RWPE1 (cell line): ENCODE data around the gene MAP4.
"Not testable (repeated sequence)": the region's sequence is repeated elsewhere in the genome, so short reads cannot be mapped to it uniquely, and the experiment has no call there.

Experiments
- CTCF ChIA-PET: fragments of 350-600 bp; sonication (Branson Sonifier 250); formaldehyde crosslinking; extraction: SDS; loops from one replicate; lab custom pipeline; 2021; lab: Yijun Ruan, JAX
- POLR2A ChIA-PET: fragments of 400-600 bp; formaldehyde crosslinking; extraction: SDS; loops from one replicate; lab custom pipeline; 2020; ENCODE audit warnings: antibody characterized with exemption; ENCODE audit not compliant: low non-redundant PET; lab: Yijun Ruan, JAX
- DNase-seq: peaks from one replicate; pipeline ENCODE4 v3.0.0; 2012; ENCODE audit warnings: low spot score
- H3K27ac ChIP-seq: fragments of 450-650 bp; 2 replicates; pipeline ENCODE4 v1.5.1; 2017
- TF ChIP-seq, protein P1 (sequence below): fragments of 450-650 bp; conservative IDR thresholded peaks from 2 replicates; pipeline ENCODE4 v1.5.1; 2017; ENCODE audit warnings: low read depth, mild to moderate bottlenecking

MAP4 gene

DNA sequence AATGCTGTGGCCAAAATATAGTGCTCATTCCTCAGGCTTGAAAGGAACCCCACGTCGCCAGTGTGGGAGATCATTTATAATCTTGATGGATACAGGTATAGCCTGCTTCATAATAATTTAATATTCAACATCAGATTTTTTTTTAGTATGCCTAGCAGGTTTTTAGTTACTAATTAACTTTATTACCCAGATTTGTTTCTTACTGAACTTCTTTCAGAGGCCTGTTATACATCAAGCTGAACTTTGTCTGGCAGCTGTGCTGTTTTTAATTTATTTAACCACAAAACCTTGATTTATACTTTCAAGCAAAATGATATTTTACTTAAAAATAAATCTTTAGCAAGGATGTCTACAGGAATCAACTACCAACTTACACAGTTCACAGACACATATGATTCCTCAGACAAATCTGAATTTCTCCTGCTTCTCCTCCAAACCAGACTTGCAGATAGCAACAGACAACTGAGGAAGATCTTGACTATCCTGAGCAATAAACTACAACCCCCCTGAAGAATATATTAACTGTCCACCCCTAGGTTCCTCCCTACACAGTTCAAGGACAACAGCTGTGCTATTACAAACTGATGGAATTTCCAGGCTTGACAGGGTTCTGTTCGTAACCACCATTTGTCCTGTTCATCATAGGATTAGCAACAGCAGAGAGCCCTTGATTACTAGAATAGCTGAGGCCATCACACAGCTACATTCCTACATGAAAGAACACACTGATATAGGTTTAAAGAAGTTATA, 610 bp downstream of the MAP4 start:
- TF ChIP-seq, protein P1, sequence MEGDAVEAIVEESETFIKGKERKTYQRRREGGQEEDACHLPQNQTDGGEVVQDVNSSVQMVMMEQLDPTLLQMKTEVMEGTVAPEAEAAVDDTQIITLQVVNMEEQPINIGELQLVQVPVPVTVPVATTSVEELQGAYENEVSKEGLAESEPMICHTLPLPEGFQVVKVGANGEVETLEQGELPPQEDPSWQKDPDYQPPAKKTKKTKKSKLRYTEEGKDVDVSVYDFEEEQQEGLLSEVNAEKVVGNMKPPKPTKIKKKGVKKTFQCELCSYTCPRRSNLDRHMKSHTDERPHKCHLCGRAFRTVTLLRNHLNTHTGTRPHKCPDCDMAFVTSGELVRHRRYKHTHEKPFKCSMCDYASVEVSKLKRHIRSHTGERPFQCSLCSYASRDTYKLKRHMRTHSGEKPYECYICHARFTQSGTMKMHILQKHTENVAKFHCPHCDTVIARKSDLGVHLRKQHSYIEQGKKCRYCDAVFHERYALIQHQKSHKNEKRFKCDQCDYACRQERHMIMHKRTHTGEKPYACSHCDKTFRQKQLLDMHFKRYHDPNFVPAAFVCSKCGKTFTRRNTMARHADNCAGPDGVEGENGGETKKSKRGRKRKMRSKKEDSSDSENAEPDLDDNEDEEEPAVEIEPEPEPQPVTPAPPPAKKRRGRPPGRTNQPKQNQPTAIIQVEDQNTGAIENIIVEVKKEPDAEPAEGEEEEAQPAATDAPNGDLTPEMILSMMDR: no peak
- CTCF ChIA-PET: no interaction called here
- no peak for DNase-seq
- H3K27ac ChIP-seq: no peak overlapping the region
- POLR2A ChIA-PET: no interaction called here

GRCh38 chr3:48014358-48014757, 1.9 kb downstream of the MAP4 start:
- TF ChIP-seq, protein P1: no peak
- DNase-seq: no peak
- H3K27ac ChIP-seq: peak overlapping the region; percentile 41; the same call in 1 of the 2 replicates
- ChIA-PET POLR2A (no interaction called here), CTCF (no interaction called here)

- peak; percentile 20 for DNase-seq
- CTCF ChIA-PET: no interaction called here
- TF ChIP-seq, protein P1: no peak
- no peak overlapping the region for H3K27ac ChIP-seq
- POLR2A ChIA-PET: no interaction called here
Measured at GRCh38 chr3:48013288-48013980, 2.8 kb downstream of the MAP4 start.

- DNase-seq: no peak
- TF ChIP-seq, protein P1: no peak
- H3K27ac ChIP-seq: no peak overlapping the region
- CTCF ChIA-PET: interaction anchor here (0.6 kb wide), 1 partner anchor 150 kb away, joined by 3 read pairs; no protein-coding TSS in a partner anchor
- POLR2A ChIA-PET: no interaction called here
Measured at GRCh38 chr3:48012659-48013058, 3.6 kb downstream of the MAP4 start.

GRCh38 chr3:48008066-48008465, 8.2 kb downstream of the MAP4 start:
- CTCF ChIA-PET, POLR2A ChIA-PET, DNase-seq, H3K27ac ChIP-seq: not testable (repeated sequence)

DNA sequence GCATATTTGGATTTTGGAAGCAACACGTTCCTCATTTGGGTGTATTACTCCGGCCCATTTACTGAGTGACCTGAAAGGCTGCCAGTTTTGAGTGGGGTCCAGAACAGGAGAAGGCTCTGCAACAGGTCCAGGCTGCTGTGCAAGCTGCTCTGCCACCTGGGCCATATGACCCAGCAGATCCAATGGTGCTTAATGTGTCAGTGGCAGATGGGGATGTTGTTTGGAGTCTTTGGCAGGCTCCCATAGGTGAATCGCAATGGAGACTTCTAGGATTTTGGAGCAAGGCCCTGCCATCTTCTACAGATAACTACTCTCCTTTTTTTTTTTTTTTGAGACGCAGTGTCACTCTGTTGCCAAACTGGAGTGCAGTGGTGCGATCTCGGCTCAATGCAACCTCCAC, 8.9 kb downstream of the MAP4 start:
- POLR2A ChIA-PET, CTCF ChIA-PET, DNase-seq, H3K27ac ChIP-seq: not testable (repeated sequence)

DNA sequence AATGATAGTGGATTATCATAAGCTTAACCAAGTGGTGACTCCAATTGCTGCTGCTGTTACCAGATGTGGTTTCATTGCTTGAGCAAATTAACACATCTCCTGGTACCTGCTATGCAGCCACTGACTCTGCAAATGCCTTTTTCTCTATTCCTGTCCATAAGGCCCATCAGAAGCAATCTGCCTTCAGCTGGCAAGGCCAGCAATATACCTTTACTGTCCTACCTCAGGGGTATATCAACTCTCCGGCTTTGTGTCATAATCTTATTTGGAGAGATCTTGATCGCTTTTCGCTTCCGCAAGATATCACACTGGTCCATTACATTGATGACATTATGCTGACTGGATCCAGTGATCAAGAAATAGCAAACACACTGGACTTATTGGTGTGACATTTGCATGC, 9.4 kb downstream of the MAP4 start:
- DNase-seq, POLR2A ChIA-PET, H3K27ac ChIP-seq: not testable (repeated sequence)
- CTCF ChIA-PET: interaction anchor here (1.0 to 1.1 kb wide), 2 partner anchors 17 to 145 kb away, joined by 3 read pairs; no protein-coding TSS in a partner anchor

DNA sequence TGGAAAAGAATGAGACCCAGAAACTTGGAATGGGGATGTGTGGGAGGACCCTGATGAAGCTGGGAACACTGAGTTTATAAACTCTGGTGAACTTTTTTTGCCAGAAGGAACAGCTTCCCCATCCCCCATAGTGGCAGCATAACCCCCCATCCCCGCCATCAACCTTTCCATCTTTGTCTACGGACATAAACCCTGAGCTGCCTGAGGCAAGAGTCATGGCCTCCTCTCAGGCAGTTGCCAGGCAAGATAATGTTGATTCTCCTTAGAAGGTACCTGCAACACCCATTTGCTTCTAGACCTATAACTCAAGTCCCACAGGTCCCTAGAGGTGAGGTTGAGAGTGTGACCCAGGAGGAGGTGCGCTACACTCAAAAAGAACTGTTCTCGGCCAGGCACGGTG, 11.5 kb downstream of the MAP4 start:
- POLR2A ChIA-PET: no interaction called here

More for the DNA sequence above, 11.5 kb downstream of the MAP4 start:
- H3K27ac ChIP-seq: 0 out of 2 replicates have a peak overlapping the region, but pooled peaks have one; percentile 5
- TF ChIP-seq, protein P1: no peak
- CTCF ChIA-PET: interaction anchor here (0.5 to 0.6 kb wide), 2 partner anchors 18 to 32 kb away, joined by 3 read pairs; no protein-coding TSS in a partner anchor
- no peak for DNase-seq
